SW 1271 (cell line): Measurements from ENCODE around the gene PLA2G3.
"Not testable (repeated sequence)": the region's sequence is repeated elsewhere in the genome, so short reads cannot be mapped to it uniquely, and the experiment has no call there.

Source experiments
- DNase-seq, 2 experiments: peaks; one replicate each; lab custom pipeline; 2025; lab: John Stamatoyannopoulos, UW

Gene PLA2G3

GRCh38 chr22:31122532-31123291 lies 17.6 kb downstream of the PLA2G3 start, which contains the start of gene INPP5J:
Gene INPP5J (plus strand): TSS chr22:31122966. CDS start chr22:31123015, 49 bp downstream.
- peak in 1 of 2 experiments; percentile 10 for DNase-seq

DNA sequence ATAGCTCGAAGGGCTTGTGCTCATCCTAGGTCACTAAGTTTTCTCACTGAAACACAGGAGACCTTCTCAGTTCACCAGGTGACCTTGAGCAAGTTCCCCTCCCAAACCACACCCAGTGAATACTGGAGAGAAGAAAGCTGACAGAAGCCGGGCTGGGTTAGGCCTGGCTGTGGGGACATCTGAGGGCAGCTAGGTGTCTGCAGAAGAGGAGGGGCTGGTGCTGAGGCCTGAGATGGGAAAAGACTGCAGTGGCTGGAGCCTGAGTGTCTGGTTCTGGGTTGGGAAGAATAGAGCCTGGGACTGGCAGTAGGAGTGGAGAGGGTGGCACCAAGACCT lies 18.1 kb downstream of the PLA2G3 start:
- DNase-seq: no peak

DNA sequence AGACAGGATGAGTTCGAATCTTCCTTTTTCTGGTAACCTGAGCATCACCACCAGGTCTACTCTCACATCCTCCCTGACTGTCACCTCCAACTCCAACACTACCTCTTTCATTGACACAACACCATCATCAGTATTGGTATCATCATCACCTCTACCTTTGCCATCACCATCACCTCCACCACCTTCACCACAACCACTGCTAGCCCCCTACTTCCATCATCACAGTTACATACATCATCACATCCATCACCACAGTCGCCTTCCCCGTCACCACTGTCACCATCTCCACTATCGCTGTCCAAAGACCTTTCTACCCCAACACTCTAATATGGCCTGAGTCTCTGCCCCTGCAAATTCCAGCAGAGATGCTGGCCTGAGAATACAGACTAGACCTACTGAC lies 18.9 kb downstream of the PLA2G3 start:
- no peak for DNase-seq

GRCh38 chr22:31120642-31121041 lies 19.7 kb downstream of the PLA2G3 start:
- no peak for DNase-seq

DNA sequence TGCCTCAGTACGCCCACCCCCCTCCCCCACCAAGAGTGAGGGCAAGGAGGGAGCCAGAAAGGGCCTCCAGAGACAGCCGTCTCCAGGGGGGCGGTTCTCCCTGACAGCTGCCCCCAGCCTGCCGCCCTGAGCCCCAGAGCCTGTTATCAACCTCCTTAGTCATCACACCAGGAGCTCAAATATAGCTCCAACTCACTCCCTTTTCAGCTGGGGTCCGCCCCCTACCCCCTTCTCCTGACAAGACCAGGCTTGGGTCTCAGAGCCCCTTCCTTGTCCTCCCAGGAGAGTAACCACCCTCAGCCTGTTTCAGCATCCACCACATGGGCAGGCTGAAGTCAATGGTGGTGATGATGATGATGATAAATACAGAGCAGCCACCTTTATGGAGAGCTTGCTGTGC lies 20.1 kb downstream of the PLA2G3 start:
- DNase-seq: no peak

DNA sequence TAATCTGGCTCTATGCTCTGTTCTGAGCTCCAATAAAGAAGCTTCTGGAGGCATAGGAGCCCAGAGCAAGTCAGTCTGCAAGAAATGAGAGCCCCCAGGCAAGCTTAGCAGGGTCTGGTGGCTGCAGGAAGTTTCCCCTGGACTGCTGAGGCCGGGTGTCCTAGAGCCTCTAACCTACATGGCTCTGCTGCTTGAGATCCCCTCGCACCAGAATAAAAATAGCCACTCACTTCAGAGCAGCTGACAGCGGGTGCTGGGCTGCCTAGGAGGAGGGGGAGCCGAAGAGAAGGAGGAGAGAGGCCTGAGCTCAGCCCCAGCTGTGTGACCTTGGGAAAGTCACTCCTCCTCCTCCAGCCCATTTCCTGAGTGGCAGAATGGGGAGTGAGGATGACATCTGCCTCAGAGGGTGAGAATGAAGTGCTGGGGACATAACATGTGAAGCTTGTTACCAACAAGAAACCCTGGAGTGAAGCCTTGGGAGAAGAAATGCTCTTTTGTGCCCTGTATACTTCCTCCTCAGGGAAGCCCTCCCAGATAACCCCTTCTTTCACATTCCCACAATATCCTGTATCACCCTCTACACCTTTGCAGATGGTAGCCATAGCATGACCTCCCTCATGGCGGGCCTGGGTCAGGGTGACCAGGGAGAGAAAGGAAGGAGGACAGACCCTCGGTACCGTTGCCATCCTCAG lies 21.1 kb downstream of the PLA2G3 start:
- DNase-seq: no peak

DNA sequence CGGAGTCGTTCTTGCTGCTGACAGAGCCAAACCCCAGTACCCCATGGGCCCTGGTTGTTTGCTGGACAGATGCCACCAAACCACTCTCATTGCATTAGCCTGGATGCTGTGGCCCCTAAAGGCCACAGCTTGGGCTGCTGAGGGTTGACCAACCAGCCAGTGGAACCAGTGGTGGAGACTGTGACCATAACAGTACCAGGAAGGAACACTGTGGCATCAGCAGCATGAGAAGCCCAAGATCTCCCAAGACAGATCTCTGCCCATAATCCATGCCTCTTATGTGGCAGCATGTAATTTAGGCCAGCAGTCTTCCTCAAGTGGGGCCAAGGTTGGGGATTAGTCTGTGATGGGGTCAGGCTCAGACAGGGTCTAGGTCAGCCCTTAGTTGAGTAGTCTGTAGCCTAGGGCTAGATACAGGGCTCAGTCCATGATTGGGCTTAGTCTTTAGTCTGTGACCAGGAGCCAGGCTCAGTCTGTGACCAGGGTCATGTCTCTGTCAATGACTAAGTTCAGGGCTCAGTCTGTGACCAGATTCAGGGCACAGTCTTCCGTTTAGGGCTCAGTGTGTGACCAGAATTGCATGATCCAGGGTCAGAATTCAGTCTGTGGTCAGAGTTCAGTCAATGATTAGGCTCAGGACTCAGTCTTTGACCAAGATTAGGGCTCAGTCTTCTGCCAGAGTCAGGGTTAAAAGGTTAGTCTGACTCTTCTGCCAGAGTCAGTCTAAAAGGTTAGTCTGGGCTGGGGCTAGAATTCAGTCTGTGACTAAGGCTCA lies 22.1 kb downstream of the PLA2G3 start:
- DNase-seq: no peak

GRCh38 chr22:31112547-31113091 lies 27.7 kb downstream of the PLA2G3 start:
- DNase-seq: not testable (repeated sequence)

DNA sequence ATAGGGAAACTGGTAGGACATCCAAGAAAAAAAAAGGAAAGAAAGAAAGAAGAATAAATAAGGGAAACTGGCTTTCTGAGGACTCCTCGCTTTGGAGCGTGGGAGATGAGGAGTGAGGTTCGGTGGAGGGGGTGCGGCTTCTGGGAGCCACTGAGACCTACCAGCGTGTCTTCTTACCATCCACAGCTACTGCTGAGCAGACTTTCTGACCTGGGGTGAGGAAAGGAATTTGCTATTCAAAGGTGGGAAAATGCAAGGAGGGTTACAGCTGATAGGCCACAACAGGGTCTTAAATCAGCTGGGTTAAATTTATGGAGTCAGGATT lies 32.5 kb downstream of the PLA2G3 start:
- no peak for DNase-seq

DNA sequence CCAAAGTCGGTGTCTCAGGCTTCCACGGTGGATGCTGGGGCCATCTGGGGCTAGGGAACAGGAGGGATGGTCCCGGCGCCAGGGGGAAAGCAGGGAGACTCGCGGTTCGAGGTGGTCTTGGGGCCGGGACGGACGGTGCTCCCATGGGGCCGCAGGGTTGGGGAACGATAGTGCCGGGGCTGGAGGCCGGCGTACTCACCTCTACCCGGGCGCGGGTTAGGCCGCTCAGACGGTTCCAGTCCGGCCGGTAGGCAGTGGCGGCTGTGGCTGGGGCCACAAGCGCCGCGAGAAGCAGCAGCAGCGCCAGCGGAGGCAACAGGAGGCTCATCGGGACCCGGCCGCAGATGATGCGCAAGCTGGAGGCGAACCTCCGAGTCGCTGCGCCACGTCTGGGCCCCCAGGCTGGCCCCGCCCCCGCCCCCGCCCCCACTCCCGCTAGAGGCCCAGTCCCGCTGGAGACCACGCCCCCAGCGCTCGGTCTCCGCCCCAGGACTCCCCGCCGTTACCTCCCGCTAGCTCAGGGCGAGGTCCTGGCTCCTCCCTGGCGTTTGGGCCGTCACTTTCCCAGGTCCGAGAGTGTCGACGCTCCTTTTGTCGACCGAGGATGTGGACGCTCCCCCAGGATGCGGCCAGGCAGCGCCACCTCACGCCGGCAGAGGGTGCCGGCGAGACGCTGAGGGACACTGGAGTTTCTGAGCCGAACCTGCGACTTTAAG lies 33.0 kb downstream of the PLA2G3 start, which contains the start of gene SELENOM:
SELENOM (minus strand) TSS at position 391 of the 716 bp plus-strand sequence; CDS start at position 328, 63 bp downstream.
- peak; percentile 81 to 94 for DNase-seq

GRCh38 chr22:31106731-31107177 lies 33.6 kb downstream of the PLA2G3 start:
- DNase-seq: peak in 1 of 2 experiments; percentile 28

- peak in 1 of 2 experiments; percentile 17 for DNase-seq
Observed at GRCh38 chr22:31106001-31106571, 34.2 kb downstream of the PLA2G3 start.

DNA sequence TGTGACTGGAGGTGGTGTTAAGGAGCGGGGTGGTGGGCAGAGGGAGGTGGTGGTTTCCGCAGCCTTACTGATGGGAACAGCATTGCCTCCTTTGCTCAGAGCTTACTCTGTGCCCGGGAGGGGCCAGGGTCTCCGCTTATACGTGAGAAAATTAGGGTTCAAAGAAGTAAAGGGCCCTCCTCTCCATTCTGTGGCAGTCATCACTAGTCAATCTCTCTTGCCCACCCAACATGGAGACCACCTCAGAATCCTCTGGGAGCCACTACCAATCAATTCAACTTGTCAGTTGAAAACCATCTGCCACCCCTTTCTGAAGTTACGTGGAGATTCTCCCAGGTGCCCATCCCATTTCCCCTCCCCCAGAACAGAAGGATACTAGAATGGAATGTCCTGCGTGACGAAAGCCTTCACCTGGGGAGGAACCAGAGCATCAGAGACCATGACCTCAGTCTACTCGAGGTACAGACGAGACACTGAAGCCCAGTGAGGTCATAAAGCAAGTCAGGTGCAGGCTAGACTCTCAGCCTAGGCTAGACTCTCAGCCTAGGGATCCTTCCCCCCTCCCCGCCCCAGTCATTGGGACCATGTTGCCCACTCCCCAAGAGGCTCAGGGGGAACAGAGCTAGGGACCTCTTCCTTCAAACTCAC lies 34.9 kb downstream of the PLA2G3 start:
- no peak for DNase-seq

GRCh38 chr22:31104869-31105268 lies 35.4 kb downstream of the PLA2G3 start:
- DNase-seq: no peak

DNA sequence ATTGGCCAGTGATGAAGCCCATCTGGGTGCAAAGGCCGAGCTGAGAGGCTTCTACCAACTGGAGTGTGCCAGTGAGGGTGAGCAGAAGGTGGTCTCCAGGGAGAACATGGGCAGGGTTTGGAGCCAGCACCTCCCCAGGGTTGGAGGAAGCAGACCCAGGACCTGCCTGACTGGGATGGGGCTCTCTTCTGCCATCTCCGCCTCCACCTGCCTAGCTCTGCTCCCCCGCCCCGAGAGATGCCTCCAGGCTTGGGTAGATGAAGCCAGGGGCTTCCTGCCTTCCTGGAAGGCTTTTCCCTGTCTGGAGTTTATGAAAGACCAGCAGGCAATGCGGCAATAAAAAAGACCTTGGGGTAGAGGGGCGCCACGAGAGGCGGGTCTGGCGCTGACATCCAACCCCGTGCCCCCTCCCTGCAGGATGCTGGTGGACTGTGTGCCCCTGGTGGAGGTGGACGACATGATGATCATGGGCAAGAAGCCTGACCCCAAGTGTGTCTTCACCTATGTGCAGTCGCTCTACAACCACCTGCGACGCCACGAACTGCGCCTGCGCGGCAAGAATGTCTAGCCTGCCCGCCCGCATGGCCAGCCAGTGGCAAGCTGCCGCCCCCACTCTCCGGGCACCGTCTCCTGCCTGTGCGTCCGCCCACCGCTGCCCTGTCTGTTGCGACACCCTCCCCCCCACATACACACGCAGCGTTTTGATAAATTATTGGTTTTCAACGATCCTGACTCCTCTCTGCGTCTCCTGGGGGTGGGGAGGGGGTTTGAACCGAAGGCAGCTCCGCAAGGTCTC lies 36.2 kb downstream of the PLA2G3 start:
- DNase-seq: no peak

- no peak for DNase-seq
Observed at GRCh38 chr22:31103111-31103510, 37.2 kb downstream of the PLA2G3 start.

- peak in 1 of 2 experiments; percentile 26 for DNase-seq
Observed at GRCh38 chr22:31102441-31103081, 37.7 kb downstream of the PLA2G3 start.

DNA sequence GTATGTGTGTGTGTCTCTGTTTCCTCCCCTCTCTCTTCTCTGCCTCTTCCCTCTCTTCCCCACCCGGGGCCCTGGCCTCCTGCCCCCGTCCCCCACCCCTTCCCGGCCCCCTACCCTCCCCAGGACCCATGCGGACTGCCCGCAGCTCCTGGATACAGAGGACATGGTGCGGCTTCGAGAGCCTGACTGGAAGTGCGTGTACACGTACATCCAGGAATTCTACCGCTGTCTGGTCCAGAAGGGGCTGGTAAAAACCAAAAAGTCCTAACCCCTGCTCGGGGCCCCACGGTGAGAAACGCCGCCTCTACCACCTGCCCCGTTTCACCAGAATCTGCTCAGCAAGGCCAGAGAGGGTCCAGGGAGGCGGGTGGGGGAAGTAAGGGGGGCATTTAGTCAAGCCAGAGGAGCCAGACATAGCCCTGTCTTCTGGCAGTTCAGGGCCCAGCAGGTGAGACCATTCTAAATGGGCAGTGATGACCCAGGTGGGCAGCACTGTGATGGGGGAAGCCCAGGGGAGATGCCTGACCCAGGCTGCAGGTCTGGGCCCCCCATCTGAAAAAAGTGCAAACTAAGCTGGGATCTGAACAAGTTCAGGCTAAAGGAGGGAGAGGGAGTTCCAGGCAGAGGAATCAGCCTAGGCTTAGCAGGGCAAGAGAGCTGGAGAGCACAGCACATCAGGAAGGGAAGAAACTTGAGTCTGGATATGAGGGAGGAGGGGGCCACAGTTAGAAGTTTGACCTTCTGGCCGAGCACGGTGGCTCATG lies 39.4 kb downstream of the PLA2G3 start:
- DNase-seq: no peak
